Stimulated activated CD4-positive, alpha-beta T cell treated with anti-CD3 and anti-CD28 coated beads, Interleukin-1b, Interleukin-23, amount 100 ng/mL, for 4 hours (primary cell): ENCODE data around the gene TTYH1.
"Not testable (repeated sequence)": the region's sequence is repeated elsewhere in the genome, so short reads cannot be mapped to it uniquely, and the experiment has no call there.

Experiments used
- DNase-seq, 2 donors: peaks; one replicate each; pipeline ENCODE4 v3.0.0-alpha.2; 2020; ENCODE audit warnings: low read depth in 2 of 2

Gene TTYH1

GRCh38 chr19:54415208-54415900 lies at the start of gene TTYH1:
TSS of gene TTYH1 (plus strand) at chr19:54415464. CDS start at chr19:54415553, 89 bp downstream.
- peak; percentile 21 to 44 for DNase-seq

- DNase-seq: not testable (repeated sequence)
Observed at GRCh38 chr19:54365798-54366197, 49.5 kb upstream of the TTYH1 start.

GRCh38 chr19:54366811-54367210 lies 48.5 kb upstream of the TTYH1 start:
- no peak for DNase-seq

- DNase-seq: no peak
Observed at GRCh38 chr19:54369082-54369687, 46.1 kb upstream of the TTYH1 start.

- DNase-seq: not testable (repeated sequence)
Observed at GRCh38 chr19:54369688-54370433, 45.4 kb upstream of the TTYH1 start.

GRCh38 chr19:54370434-54370796 lies 44.8 kb upstream of the TTYH1 start:
- not testable (repeated sequence) for DNase-seq

GRCh38 chr19:54371453-54371852 lies 43.8 kb upstream of the TTYH1 start:
- DNase-seq: not testable (repeated sequence)

- no peak for DNase-seq
Observed at GRCh38 chr19:54373781-54374631, 41.3 kb upstream of the TTYH1 start.

- DNase-seq: not testable (repeated sequence)
Observed at GRCh38 chr19:54375181-54375938, 39.9 kb upstream of the TTYH1 start.

GRCh38 chr19:54376610-54377285 lies 38.5 kb upstream of the TTYH1 start:
- no peak for DNase-seq

- DNase-seq: no peak
Observed at GRCh38 chr19:54379187-54379678, 36.0 kb upstream of the TTYH1 start.

GRCh38 chr19:54380897-54381296 lies 34.4 kb upstream of the TTYH1 start:
- no peak for DNase-seq

GRCh38 chr19:54382041-54382440 lies 33.2 kb upstream of the TTYH1 start:
- not testable (repeated sequence) for DNase-seq

- no peak for DNase-seq
Observed at GRCh38 chr19:54383330-54383729, 31.9 kb upstream of the TTYH1 start.

GRCh38 chr19:54387991-54388801 lies 27.1 kb upstream of the TTYH1 start:
- peak in 1 of 2 donors; percentile 14 for DNase-seq

- no peak for DNase-seq
Observed at GRCh38 chr19:54388802-54389139, 26.5 kb upstream of the TTYH1 start.

- no peak for DNase-seq
Observed at GRCh38 chr19:54389553-54389952, 25.7 kb upstream of the TTYH1 start.

GRCh38 chr19:54390942-54391577 lies 24.2 kb upstream of the TTYH1 start:
- DNase-seq: peak; percentile 37 to 69

- no peak for DNase-seq
Observed at GRCh38 chr19:54391589-54392061, 23.6 kb upstream of the TTYH1 start.
